ENCODE results near the gene DHDH. TPM values are rescaled to one million over a fixed set of nuclear protein-coding genes. Genes with fewer than 3 reads are reported as not detected.
"Not testable (repeated sequence)": the region's sequence is repeated elsewhere in the genome, so short reads cannot be mapped to it uniquely, and the experiment has no call there.

The DHDH gene
- total and polyA plus RNA-seq, 4 donors: 0.59 to 4.6 (median 2.0) TPM

GRCh38 chr19:48925240-48925843 lies 8.2 kb upstream of the DHDH start:
- Histone ChIP-seq H3K9me3 (ENCODE audit: control insufficient read depth, insufficient read depth, low read length) (no peaks in the 10 kb centered on the region), H3K36me3 (ENCODE audit: control insufficient read depth, insufficient read depth, low read length) (peaks cover 37% of the 10 kb centered on the region), H3K4me1 (ENCODE audit: control insufficient read depth, insufficient read depth, low read length) (peaks cover 5% of the 10 kb centered on the region), H3K27ac (ENCODE audit: low read depth, low read length) (no peak overlapping the region), H3K4me3 (ENCODE audit: low read depth, low read length) (no peak overlapping the region), H3K27me3 (ENCODE audit: control insufficient read depth, insufficient read depth, low read length) (no peaks in the 10 kb centered on the region)
- no peak for DNase-seq (ENCODE audit: low read depth in 4 of 6, low spot score in 6 of 6)
- WGBS (ENCODE audit: insufficient coverage): 84% methylated on average over 10 of the region's 11 CpGs

GRCh38 chr19:48925890-48926289 lies 7.6 kb upstream of the DHDH start:
- not testable (repeated sequence) for H3K9me3 ChIP-seq (ENCODE audit: control insufficient read depth, insufficient read depth, low read length); H3K27me3 ChIP-seq (ENCODE audit: control insufficient read depth, insufficient read depth, low read length); H3K4me3 ChIP-seq (ENCODE audit: low read depth, low read length); H3K27ac ChIP-seq (ENCODE audit: low read depth, low read length); H3K4me1 ChIP-seq (ENCODE audit: control insufficient read depth, insufficient read depth, low read length); DNase-seq (ENCODE audit: low read depth in 4 of 6, low spot score in 6 of 6)
- H3K36me3 ChIP-seq (ENCODE audit: control insufficient read depth, insufficient read depth, low read length): peaks cover 32% of the 10 kb centered on the region
- WGBS (ENCODE audit: insufficient coverage): 70% methylated on average over 3 of the region's 8 CpGs

GRCh38 chr19:48926909-48927308 lies 6.6 kb upstream of the DHDH start:
- H3K36me3 ChIP-seq (ENCODE audit: control insufficient read depth, insufficient read depth, low read length): peaks cover 21% of the 10 kb centered on the region
- peak in 3 of 6 donors; percentile 21 to 75 (median 63) for DNase-seq (ENCODE audit: low read depth in 4 of 6, low spot score in 6 of 6)

GRCh38 chr19:48927692-48928091 lies 5.8 kb upstream of the DHDH start:
- H3K36me3 ChIP-seq (ENCODE audit: control insufficient read depth, insufficient read depth, low read length): peaks cover 14% of the 10 kb centered on the region
- not testable (repeated sequence) for H3K4me1 ChIP-seq (ENCODE audit: control insufficient read depth, insufficient read depth, low read length)
- 92% methylated on average over 12 of the region's 17 CpGs for WGBS (ENCODE audit: insufficient coverage)

More at GRCh38 chr19:48926909-48927308, 6.6 kb upstream of the DHDH start:
- Histone ChIP-seq H3K4me1 (ENCODE audit: control insufficient read depth, insufficient read depth, low read length) (peaks cover 5% of the 10 kb centered on the region), H3K9me3 (ENCODE audit: control insufficient read depth, insufficient read depth, low read length) (no peaks in the 10 kb centered on the region), H3K27ac (ENCODE audit: low read depth, low read length) (no peak overlapping the region), H3K27me3 (ENCODE audit: control insufficient read depth, insufficient read depth, low read length) (no peaks in the 10 kb centered on the region), H3K4me3 (ENCODE audit: low read depth, low read length) (no peak overlapping the region)
- 42% methylated on average over 10 of the region's 10 CpGs for WGBS (ENCODE audit: insufficient coverage)

GRCh38 chr19:48928164-48929025 lies 5.1 kb upstream of the DHDH start:
- peaks cover 5% of the 10 kb centered on the region for H3K27me3 ChIP-seq (ENCODE audit: control insufficient read depth, insufficient read depth, low read length)
- peak in 1 of 6 donors; percentile 24 for DNase-seq (ENCODE audit: low read depth in 4 of 6, low spot score in 6 of 6)
- no peaks in the 10 kb centered on the region for H3K9me3 ChIP-seq (ENCODE audit: control insufficient read depth, insufficient read depth, low read length)
- H3K27ac ChIP-seq (ENCODE audit: low read depth, low read length): no peak overlapping the region
- 97% methylated on average over 3 of the region's 15 CpGs for WGBS (ENCODE audit: insufficient coverage)
- H3K4me3 ChIP-seq (ENCODE audit: low read depth, low read length): no peak overlapping the region
- H3K36me3 ChIP-seq (ENCODE audit: control insufficient read depth, insufficient read depth, low read length): peaks cover 6% of the 10 kb centered on the region
- H3K4me1 ChIP-seq (ENCODE audit: control insufficient read depth, insufficient read depth, low read length): peaks cover 6% of the 10 kb centered on the region

More at GRCh38 chr19:48927692-48928091, 5.8 kb upstream of the DHDH start:
- H3K27ac ChIP-seq (ENCODE audit: low read depth, low read length); H3K9me3 ChIP-seq (ENCODE audit: control insufficient read depth, insufficient read depth, low read length); H3K4me3 ChIP-seq (ENCODE audit: low read depth, low read length); DNase-seq (ENCODE audit: low read depth in 4 of 6, low spot score in 6 of 6); H3K27me3 ChIP-seq (ENCODE audit: control insufficient read depth, insufficient read depth, low read length): not testable (repeated sequence)

GRCh38 chr19:48934837-48935236 lies 1.3 kb downstream of the DHDH start:
- Histone ChIP-seq H3K4me3 (ENCODE audit: low read depth, low read length) (no peak overlapping the region), H3K4me1 (ENCODE audit: control insufficient read depth, insufficient read depth, low read length) (peaks cover 5% of the 10 kb centered on the region), H3K9me3 (ENCODE audit: control insufficient read depth, insufficient read depth, low read length) (no peaks in the 10 kb centered on the region), H3K36me3 (ENCODE audit: control insufficient read depth, insufficient read depth, low read length) (peaks cover 2% of the 10 kb centered on the region), H3K27me3 (ENCODE audit: control insufficient read depth, insufficient read depth, low read length) (peaks cover 5% of the 10 kb centered on the region), H3K27ac (ENCODE audit: low read depth, low read length) (no peak overlapping the region)
- 69% methylated on average over 19 of the region's 19 CpGs for WGBS (ENCODE audit: insufficient coverage)
- no peak for DNase-seq (ENCODE audit: low read depth in 4 of 6, low spot score in 6 of 6)

- no peak for DNase-seq (ENCODE audit: low read depth in 4 of 6, low spot score in 6 of 6)
- 95% methylated on average over 14 of the region's 25 CpGs for WGBS (ENCODE audit: insufficient coverage)
- peaks cover 5% of the 10 kb centered on the region for H3K4me1 ChIP-seq (ENCODE audit: control insufficient read depth, insufficient read depth, low read length)
- no peak overlapping the region for H3K27ac ChIP-seq (ENCODE audit: low read depth, low read length)
- peaks cover 6% of the 10 kb centered on the region for H3K36me3 ChIP-seq (ENCODE audit: control insufficient read depth, insufficient read depth, low read length)
- H3K4me3 ChIP-seq (ENCODE audit: low read depth, low read length): no peak overlapping the region
- H3K27me3 ChIP-seq (ENCODE audit: control insufficient read depth, insufficient read depth, low read length): peaks cover 5% of the 10 kb centered on the region
- no peaks in the 10 kb centered on the region for H3K9me3 ChIP-seq (ENCODE audit: control insufficient read depth, insufficient read depth, low read length)
Measured at GRCh38 chr19:48935864-48936263, 2.4 kb downstream of the DHDH start.

- no peak for DNase-seq (ENCODE audit: low read depth in 4 of 6, low spot score in 6 of 6)
- Histone ChIP-seq H3K36me3 (ENCODE audit: control insufficient read depth, insufficient read depth, low read length) (peaks cover 12% of the 10 kb centered on the region), H3K27me3 (ENCODE audit: control insufficient read depth, insufficient read depth, low read length) (no peaks in the 10 kb centered on the region), H3K27ac (ENCODE audit: low read depth, low read length) (no peak overlapping the region), H3K4me1 (ENCODE audit: control insufficient read depth, insufficient read depth, low read length) (peaks cover 5% of the 10 kb centered on the region), H3K4me3 (ENCODE audit: low read depth, low read length) (no peak overlapping the region), H3K9me3 (ENCODE audit: control insufficient read depth, insufficient read depth, low read length) (no peaks in the 10 kb centered on the region)
- WGBS (ENCODE audit: insufficient coverage): 100% methylated on average over 2 of the region's 7 CpGs
Measured at GRCh38 chr19:48938256-48938655, 4.8 kb downstream of the DHDH start.

- H3K4me1 ChIP-seq (ENCODE audit: control insufficient read depth, insufficient read depth, low read length): no peaks in the 10 kb centered on the region
- no peak overlapping the region for H3K27ac ChIP-seq (ENCODE audit: low read depth, low read length)
- DNase-seq (ENCODE audit: low read depth in 4 of 6, low spot score in 6 of 6): no peak
- peaks cover 12% of the 10 kb centered on the region for H3K36me3 ChIP-seq (ENCODE audit: control insufficient read depth, insufficient read depth, low read length)
- H3K4me3 ChIP-seq (ENCODE audit: low read depth, low read length): no peak overlapping the region
- WGBS (ENCODE audit: insufficient coverage): 94% methylated on average over 4 of the region's 5 CpGs
- no peaks in the 10 kb centered on the region for H3K9me3 ChIP-seq (ENCODE audit: control insufficient read depth, insufficient read depth, low read length)
- H3K27me3 ChIP-seq (ENCODE audit: control insufficient read depth, insufficient read depth, low read length): no peaks in the 10 kb centered on the region
Measured at GRCh38 chr19:48940902-48941301, 7.4 kb downstream of the DHDH start.

GRCh38 chr19:48943081-48943480 lies 9.6 kb downstream of the DHDH start:
- no peak overlapping the region for H3K4me3 ChIP-seq (ENCODE audit: low read depth, low read length)
- H3K27ac ChIP-seq (ENCODE audit: low read depth, low read length): no peak overlapping the region
- DNase-seq (ENCODE audit: low read depth in 4 of 6, low spot score in 6 of 6): no peak
- H3K4me1 ChIP-seq (ENCODE audit: control insufficient read depth, insufficient read depth, low read length): no peaks in the 10 kb centered on the region
- no peaks in the 10 kb centered on the region for H3K9me3 ChIP-seq (ENCODE audit: control insufficient read depth, insufficient read depth, low read length)
- H3K36me3 ChIP-seq (ENCODE audit: control insufficient read depth, insufficient read depth, low read length): peaks cover 18% of the 10 kb centered on the region
- 87% methylated on average over 4 of the region's 6 CpGs for WGBS (ENCODE audit: insufficient coverage)
- H3K27me3 ChIP-seq (ENCODE audit: control insufficient read depth, insufficient read depth, low read length): no peaks in the 10 kb centered on the region
